Neural progenitor cell (in vitro differentiated cells): Measurements from ENCODE around the gene ENO1.
A peak's percentile ranks its signal among the peaks of the same experiment; 100 is the strongest.

Experiments used
- EZH2 ChIP-seq: fragments of 200-600 bp; sonication (generic); IDR thresholded peaks from 2 replicates; pipeline ENCODE4 v1.6.1; 2017; ENCODE audit warnings: antibody characterized with exemption, mild to moderate bottlenecking, moderate library complexity
- EZH2phosphoT487 ChIP-seq: fragments of 200-600 bp; sonication (generic); IDR thresholded peaks from 2 replicates; pipeline ENCODE4 v1.6.1; 2017; ENCODE audit warnings: antibody characterized with exemption
- TF ChIP-seq, protein P1 (sequence below): fragments of 200-600 bp; sonication (generic); IDR thresholded peaks from 2 replicates; pipeline ENCODE4 v1.5.1; 2017; ENCODE audit warnings: antibody characterized with exemption, mild to moderate bottlenecking

DNA sequence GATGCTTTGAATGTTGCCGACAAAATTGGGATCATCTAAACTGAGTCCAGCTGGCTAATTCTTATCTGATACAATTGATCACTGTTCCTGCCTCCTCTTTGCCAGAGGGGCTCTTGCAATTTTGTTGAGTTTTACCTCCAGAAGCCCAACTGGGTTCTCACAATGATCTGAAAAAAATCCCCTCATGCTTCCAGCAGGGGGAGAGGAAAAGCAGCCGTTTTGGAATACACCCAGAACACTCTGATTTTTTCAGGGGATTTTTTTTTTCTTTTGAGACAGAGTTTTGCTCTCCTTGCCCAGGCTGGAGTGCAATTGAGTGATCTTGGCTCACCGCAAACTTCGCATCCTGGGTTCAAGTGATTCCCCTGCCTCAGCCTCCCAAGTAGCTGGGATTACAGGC, 47.1 kb downstream of the ENO1 start:
- TF ChIP-seq, protein P1, sequence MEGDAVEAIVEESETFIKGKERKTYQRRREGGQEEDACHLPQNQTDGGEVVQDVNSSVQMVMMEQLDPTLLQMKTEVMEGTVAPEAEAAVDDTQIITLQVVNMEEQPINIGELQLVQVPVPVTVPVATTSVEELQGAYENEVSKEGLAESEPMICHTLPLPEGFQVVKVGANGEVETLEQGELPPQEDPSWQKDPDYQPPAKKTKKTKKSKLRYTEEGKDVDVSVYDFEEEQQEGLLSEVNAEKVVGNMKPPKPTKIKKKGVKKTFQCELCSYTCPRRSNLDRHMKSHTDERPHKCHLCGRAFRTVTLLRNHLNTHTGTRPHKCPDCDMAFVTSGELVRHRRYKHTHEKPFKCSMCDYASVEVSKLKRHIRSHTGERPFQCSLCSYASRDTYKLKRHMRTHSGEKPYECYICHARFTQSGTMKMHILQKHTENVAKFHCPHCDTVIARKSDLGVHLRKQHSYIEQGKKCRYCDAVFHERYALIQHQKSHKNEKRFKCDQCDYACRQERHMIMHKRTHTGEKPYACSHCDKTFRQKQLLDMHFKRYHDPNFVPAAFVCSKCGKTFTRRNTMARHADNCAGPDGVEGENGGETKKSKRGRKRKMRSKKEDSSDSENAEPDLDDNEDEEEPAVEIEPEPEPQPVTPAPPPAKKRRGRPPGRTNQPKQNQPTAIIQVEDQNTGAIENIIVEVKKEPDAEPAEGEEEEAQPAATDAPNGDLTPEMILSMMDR: peak; percentile 47
- no peak for TF ChIP-seq EZH2phosphoT487
- TF ChIP-seq EZH2: no peak
